ENCODE results near the gene CCDC171.

DNA sequence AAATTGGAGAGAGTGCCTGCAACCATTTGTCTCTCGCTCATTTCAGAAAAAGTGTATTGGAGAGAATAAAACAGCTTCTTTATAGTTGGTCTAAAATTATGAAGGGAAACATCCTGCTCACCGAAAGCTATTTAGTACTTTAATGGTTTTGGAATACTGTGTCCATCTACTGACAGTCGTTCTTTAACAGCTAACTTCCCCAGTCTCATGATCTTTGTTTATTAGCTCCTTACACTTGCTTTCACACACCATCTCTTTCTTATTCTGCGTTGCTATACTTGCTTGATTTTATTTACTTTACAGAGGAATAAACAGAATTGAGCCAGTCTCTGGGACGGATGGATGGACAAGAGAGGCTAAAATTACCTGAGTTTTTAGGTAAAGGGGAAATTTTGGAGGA, 229.3 kb downstream of the CCDC171 start:
- TF ChIP-seq EZH2phosphoT487 (IDR thresholded peaks at IDR 0.05; ENCODE audit: low read depth), result no peak
- no peak for TF ChIP-seq CTCF (IDR thresholded peaks at IDR 0.05; ENCODE audit: low read depth, low read length)
